H54 (cell line): ENCODE data around the gene IRF7.

Experiments
- DNase-seq: peaks from one replicate; pipeline ENCODE4 v3.0.0; 2011; ENCODE audit warnings: low spot score, mixed read lengths; ENCODE audit not compliant: insufficient read length
- FAIRE-seq: peaks from 3 replicates; lab custom pipeline; 2011; peaks lifted over from hg19 to GRCh38; lab: Jason Lieb, UNC
- POLR2A ChIP-seq: IDR thresholded peaks from 2 replicates; pipeline ENCODE4 v1.6.1; 2011; ENCODE audit warnings: low read depth, mild to moderate bottlenecking, low read length

The IRF7 gene

GRCh38 chr11:620935-621814 is 5.4 kb upstream of the IRF7 start:
- DNase-seq (no peak), FAIRE-seq (no peak)
- no peak for TF ChIP-seq POLR2A

GRCh38 chr11:620201-620600 is 4.5 kb upstream of the IRF7 start:
- TF ChIP-seq POLR2A = no peak
- DNase-seq (no peak), FAIRE-seq (no peak)

GRCh38 chr11:619628-620050 is 3.9 kb upstream of the IRF7 start:
- DNase-seq = no peak
- TF ChIP-seq POLR2A = no peak
- FAIRE-seq = no peak

- no peak for DNase-seq
- FAIRE-seq = no peak
- no peak for TF ChIP-seq POLR2A
Observed at GRCh38 chr11:618856-619627, 3.3 kb upstream of the IRF7 start.

GRCh38 chr11:617912-618682 is 2.3 kb upstream of the IRF7 start:
- no peak for TF ChIP-seq POLR2A
- DNase-seq (no peak), FAIRE-seq (no peak)

GRCh38 chr11:617199-617911 is 1.6 kb upstream of the IRF7 start:
- TF ChIP-seq POLR2A = no peak
- no peak for FAIRE-seq

GRCh38 chr11:616320-617198 is 809 bp upstream of the IRF7 start:
- TF ChIP-seq POLR2A = no peak
- no peak for FAIRE-seq
- DNase-seq = no peak

More at GRCh38 chr11:617199-617911, 1.6 kb upstream of the IRF7 start:
- no peak for DNase-seq

- no peak for DNase-seq
- TF ChIP-seq POLR2A = no peak
Observed at GRCh38 chr11:614623-615503, 887 bp downstream of the IRF7 start.

GRCh38 chr11:614021-614622 is 1.6 kb downstream of the IRF7 start:
- no peak for TF ChIP-seq POLR2A
- FAIRE-seq (no peak), DNase-seq (no peak)

More at GRCh38 chr11:614623-615503, 887 bp downstream of the IRF7 start:
- no peak for FAIRE-seq

- TF ChIP-seq POLR2A = no peak
- no peak for DNase-seq
- FAIRE-seq = no peak
Observed at GRCh38 chr11:613369-613968, 2.3 kb downstream of the IRF7 start.

GRCh38 chr11:612961-613300 is 2.8 kb downstream of the IRF7 start:
- no peak for DNase-seq
- FAIRE-seq = no peak
- no peak for TF ChIP-seq POLR2A
